B cell (primary cell): Measurements from ENCODE around the gene GABPB1. TPM values are rescaled to one million over a fixed set of nuclear protein-coding genes. Genes with fewer than 3 reads are reported as not detected.
A peak's percentile ranks its signal among the peaks of the same experiment; 100 is the strongest.

Experiments used
- ATAC-seq: fragments of 200-7000 bp; cut with Tn5 transposase; one replicate; pipeline ENCODE4 v1.10.0; 2021; ENCODE audit warnings: low read depth, mild to moderate bottlenecking, moderate number of reproducible peaks, moderate library complexity
- CTCF ChIA-PET: fragments of 350-600 bp; sonication (Branson Sonifier 250); formaldehyde crosslinking; loops from one replicate; lab custom pipeline; 2021; ENCODE audit warnings: antibody characterized with exemption, inconsistent platforms; lab: Charles Lee
- POLR2A ChIA-PET: fragments of 350-600 bp; sonication (Branson Sonifier 250); formaldehyde crosslinking; loops from one replicate; lab custom pipeline; 2021; ENCODE audit warnings: antibody characterized with exemption; lab: Charles Lee
- DNase-seq: peaks from one replicate; pipeline ENCODE4 v3.0.0; 2013
- H2AFZ ChIP-seq: 2 replicates; pipeline ENCODE4 v1.6.1; 2012; ENCODE audit warnings: mild to moderate bottlenecking, low read depth, low read length; ENCODE audit not compliant: insufficient read depth, poor library complexity, severe bottlenecking
- H3K27ac ChIP-seq, 2 donors: 1 replicate in 1 of 2; 2 replicates in 1 of 2; pipeline ENCODE4 v1.5.1; 2012 to 2013; ENCODE audit warnings: low read length in 2 of 2, mild to moderate bottlenecking in 2 of 2, moderate library complexity in 1 of 2
- H3K27me3 ChIP-seq, 4 experiments: fragments of 200-600 bp in 1 of 4; sonication (generic) in 1 of 4; replicated peaks in 1 of 4; 1 replicate in 2 of 4; 2 replicates in 2 of 4; pipeline versions ENCODE4 v1.6.1 to v1.7.0; 2013 to 2016; ENCODE audit warnings: low read length in 3 of 4, mild to moderate bottlenecking in 2 of 4, mixed read lengths in 1 of 4, moderate library complexity in 1 of 4; ENCODE audit not compliant: insufficient read depth in 4 of 4, control insufficient read depth in 3 of 4; ENCODE audit errors: control extremely low read depth in 1 of 4
- H3K36me3 ChIP-seq, 2 experiments: replicated peaks in 1 of 2; 1 replicate in 1 of 2; 2 replicates in 1 of 2; pipeline versions ENCODE4 v1.6.1 to v1.7.1; 2013; ENCODE audit warnings: low read length in 1 of 2; ENCODE audit not compliant: insufficient read depth in 2 of 2, control insufficient read depth in 1 of 2; ENCODE audit errors: control extremely low read depth in 1 of 2, extremely low read depth in 1 of 2
- H3K4me1 ChIP-seq, 2 donors: fragments of 200-600 bp in 1 of 2; sonication (generic) in 1 of 2; 1 replicate in 1 of 2; 2 replicates in 1 of 2; pipeline versions ENCODE4 v1.5.1 to v1.6.1; 2013 to 2017; ENCODE audit warnings: low read length in 2 of 2; ENCODE audit not compliant: control insufficient read depth in 2 of 2, insufficient read depth in 2 of 2
- H3K4me2 ChIP-seq: replicated peaks from 2 replicates; pipeline ENCODE3; 2012; ENCODE audit warnings: mild to moderate bottlenecking, low read depth, low read length; ENCODE audit not compliant: poor library complexity, severe bottlenecking
- H3K4me3 ChIP-seq, 5 experiments: fragments of 200-600 bp in 1 of 5; sonication (generic) in 1 of 5; 1 replicate in 3 of 5; 2 replicates in 2 of 5; pipeline versions ENCODE4 v1.5.1 to v1.7.0; 2011 to 2016; ENCODE audit warnings: low read length in 4 of 5, mild to moderate bottlenecking in 4 of 5, low read depth in 2 of 5, control low read depth in 1 of 5, moderate library complexity in 1 of 5; ENCODE audit not compliant: insufficient read depth in 1 of 5; ENCODE audit errors: control extremely low read depth in 1 of 5, extremely low read depth in 1 of 5
- H3K79me2 ChIP-seq: fragments of 200-600 bp; sonication (generic); one replicate; pipeline ENCODE4 v1.6.0; 2016; ENCODE audit warnings: low read length; ENCODE audit not compliant: control insufficient read depth, insufficient read depth
- H3K9ac ChIP-seq: fragments of 200-600 bp; sonication (generic); 2 replicates; pipeline ENCODE4 v1.6.1; 2017; ENCODE audit warnings: mild to moderate bottlenecking, low read length, moderate library complexity
- H3K9me3 ChIP-seq, 3 donors: one replicate each; pipeline versions ENCODE4 v1.6.1 to v1.7.1; 2013; ENCODE audit warnings: low read length in 2 of 3; ENCODE audit not compliant: control insufficient read depth in 2 of 3, insufficient read depth in 1 of 3; ENCODE audit errors: control extremely low read depth in 1 of 3
- H4K20me1 ChIP-seq: 2 replicates; pipeline ENCODE4 v1.6.0; 2012; ENCODE audit warnings: mild to moderate bottlenecking, low read length; ENCODE audit not compliant: insufficient read depth, control insufficient read depth, poor library complexity, severe bottlenecking
- H3K27ac Mint-ChIP-seq: one replicate; pipeline ENCODE4 v1.8.0; 2021; ENCODE audit warnings: mixed read lengths
- H3K27me3 Mint-ChIP-seq: one replicate; pipeline ENCODE4 v1.8.0; 2021; ENCODE audit warnings: mixed read lengths
- H3K4me1 Mint-ChIP-seq: one replicate; pipeline ENCODE4 v1.8.0; 2021; ENCODE audit warnings: mixed read lengths
- H3K4me3 Mint-ChIP-seq: one replicate; pipeline ENCODE4 v1.8.0; 2021; ENCODE audit warnings: mixed read lengths
- H3K9me3 Mint-ChIP-seq: one replicate; pipeline ENCODE4 v1.8.0; 2022; ENCODE audit warnings: mixed read lengths; ENCODE audit not compliant: insufficient read depth
- EZH2 ChIP-seq: IDR thresholded peaks from 2 replicates; pipeline ENCODE4 v1.6.1; 2012; ENCODE audit warnings: borderline replicate concordance, low read depth, mild to moderate bottlenecking, moderate library complexity, low read length; ENCODE audit not compliant: insufficient read depth, poor library complexity, severe bottlenecking
- WGBS: methylation state at CpG from one replicate; pipeline ENCODE4 v1.1.5; 2013; ENCODE audit warnings: missing lambda C conversion rate; ENCODE audit not compliant: insufficient coverage; 5-methylcytosine and 5-hydroxymethylcytosine counted together
- intact Hi-C: fragments of 100-400 bp; cut with micrococcal nuclease; formaldehyde crosslinking; loops from one replicate; pipeline ENCODE4 v1.10.0; 2022
- polyA plus RNA-seq: library from polyadenylated mRNA; depleted of rRNA; stranded (reverse); fragments of >200 nt; gene quantifications from 2 replicates; pipeline ENCODE4 v1.2.3, GENCODE V29; 2012
- total RNA-seq, 2 donors: library from RNA; stranded (reverse); fragments of 120-200 nt in 1 of 2; gene quantifications; 1 replicate in 1 of 2; 2 replicates in 1 of 2; pipeline versions ENCODE4 v1.2.3 to v1.2.4, GENCODE V29; 2013 to 2022
- TF ChIP-seq, protein P1 (sequence below): fragments of 200-600 bp; IDR thresholded peaks from one replicate; pipeline ENCODE4 v1.8.0; 2022; ENCODE audit warnings: antibody characterized with exemption, mild to moderate bottlenecking

Gene GABPB1
- total and polyA plus RNA-seq, 2 donors (not counting 1 experiment from before 2014, with no cell fraction given) = 24.1 to 37.1 TPM

DNA sequence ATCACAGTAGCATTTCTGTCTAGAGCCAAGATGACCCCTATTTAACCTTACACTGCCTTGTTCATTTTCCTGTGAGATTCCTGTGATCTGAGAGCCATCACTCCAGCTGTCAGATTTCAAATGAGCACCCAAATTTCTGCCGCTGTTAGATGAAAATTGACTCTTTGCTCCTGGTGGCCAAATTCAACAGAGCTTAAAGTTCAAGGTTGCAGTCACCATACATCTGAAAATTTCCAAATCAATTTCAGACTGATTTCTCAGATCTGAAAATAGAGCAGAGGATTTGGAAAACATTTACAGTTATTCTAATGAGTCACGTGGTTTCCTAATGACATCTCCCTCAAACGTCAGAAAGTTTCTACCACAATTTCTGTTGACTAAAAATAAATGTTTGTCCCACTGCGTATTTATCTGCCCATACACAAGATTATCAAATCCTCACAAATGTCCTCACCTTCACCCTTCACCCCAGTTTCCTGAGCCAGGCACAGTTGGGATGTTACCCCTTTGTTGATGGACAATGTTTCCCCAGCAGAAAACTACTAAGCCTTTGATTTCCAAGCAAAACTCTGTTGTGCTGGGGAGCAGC lies 105.9 kb downstream of the GABPB1 start:
- H3K9me3 Mint-ChIP-seq = no peaks in the 10 kb centered on the region
- no peak for ATAC-seq
- Histone ChIP-seq H3K27me3 (peaks cover 0 to 2% (median 0%) of the 10 kb centered on the region in 4 experiments), H3K79me2 (no peaks in the 10 kb centered on the region), H4K20me1 (no peaks in the 10 kb centered on the region), H3K9me3 (no peaks in the 10 kb centered on the region), H3K36me3 (no peaks in the 10 kb centered on the region), H3K4me2 (no peak overlapping the region), H3K4me3 (no peak overlapping the region), H3K9ac (no peak overlapping the region), H3K27ac (no peak overlapping the region), H2AFZ (peak overlapping the region; percentile 63), H3K4me1 (peaks cover 9 to 13% of the 10 kb centered on the region in 2 donors)
- peaks cover 12% of the 10 kb centered on the region for H3K4me1 Mint-ChIP-seq
- no peaks in the 10 kb centered on the region for H3K27me3 Mint-ChIP-seq
- H3K27ac Mint-ChIP-seq = no peak overlapping the region
- TF ChIP-seq, protein P1, sequence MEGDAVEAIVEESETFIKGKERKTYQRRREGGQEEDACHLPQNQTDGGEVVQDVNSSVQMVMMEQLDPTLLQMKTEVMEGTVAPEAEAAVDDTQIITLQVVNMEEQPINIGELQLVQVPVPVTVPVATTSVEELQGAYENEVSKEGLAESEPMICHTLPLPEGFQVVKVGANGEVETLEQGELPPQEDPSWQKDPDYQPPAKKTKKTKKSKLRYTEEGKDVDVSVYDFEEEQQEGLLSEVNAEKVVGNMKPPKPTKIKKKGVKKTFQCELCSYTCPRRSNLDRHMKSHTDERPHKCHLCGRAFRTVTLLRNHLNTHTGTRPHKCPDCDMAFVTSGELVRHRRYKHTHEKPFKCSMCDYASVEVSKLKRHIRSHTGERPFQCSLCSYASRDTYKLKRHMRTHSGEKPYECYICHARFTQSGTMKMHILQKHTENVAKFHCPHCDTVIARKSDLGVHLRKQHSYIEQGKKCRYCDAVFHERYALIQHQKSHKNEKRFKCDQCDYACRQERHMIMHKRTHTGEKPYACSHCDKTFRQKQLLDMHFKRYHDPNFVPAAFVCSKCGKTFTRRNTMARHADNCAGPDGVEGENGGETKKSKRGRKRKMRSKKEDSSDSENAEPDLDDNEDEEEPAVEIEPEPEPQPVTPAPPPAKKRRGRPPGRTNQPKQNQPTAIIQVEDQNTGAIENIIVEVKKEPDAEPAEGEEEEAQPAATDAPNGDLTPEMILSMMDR = no peak
- TF ChIP-seq EZH2 = no peak
- H3K4me3 Mint-ChIP-seq = no peak overlapping the region
- DNase-seq = no peak
- WGBS = 100% methylated on average over 1 of the region's 4 CpGs
- ChIA-PET CTCF (no interaction called here), POLR2A (no interaction called here)
- intact Hi-C loops = no loop called here

GRCh38 chr15:50247819-50248655 lies 107.0 kb downstream of the GABPB1 start:
- H3K4me3 Mint-ChIP-seq = peak overlapping the region; percentile 62
- Histone ChIP-seq H3K36me3 (no peaks in the 10 kb centered on the region), H3K9ac (peak overlapping the region; percentile 35), H3K4me1 (peaks cover 9 to 13% of the 10 kb centered on the region in 2 donors), H3K4me2 (peak overlapping the region; percentile 57), H3K79me2 (no peaks in the 10 kb centered on the region), H3K9me3 (no peaks in the 10 kb centered on the region), H3K27me3 (peaks cover 0 to 2% (median 0%) of the 10 kb centered on the region in 4 experiments), H3K4me3 (peak overlapping the region in 2 of 5 experiments; percentile 25 to 28), H3K27ac (peak overlapping the region; percentile 18 to 51), H4K20me1 (no peaks in the 10 kb centered on the region), H2AFZ (peak overlapping the region; percentile 63)
- peak; percentile 83 for ATAC-seq
- no peaks in the 10 kb centered on the region for H3K9me3 Mint-ChIP-seq
- intact Hi-C loops = no loop called here
- peak overlapping the region; percentile 62 for H3K27ac Mint-ChIP-seq
- peaks cover 12% of the 10 kb centered on the region for H3K4me1 Mint-ChIP-seq
- WGBS = 86% methylated on average over 13 of the region's 14 CpGs
- CTCF ChIA-PET = no interaction called here
- POLR2A ChIA-PET = no interaction called here
- DNase-seq = peak; percentile 66
- TF ChIP-seq, protein P1 = no peak
- TF ChIP-seq EZH2 = no peak
- H3K27me3 Mint-ChIP-seq = no peaks in the 10 kb centered on the region
